ENCODE data around the gene CALB2.

Gene CALB2

DNA sequence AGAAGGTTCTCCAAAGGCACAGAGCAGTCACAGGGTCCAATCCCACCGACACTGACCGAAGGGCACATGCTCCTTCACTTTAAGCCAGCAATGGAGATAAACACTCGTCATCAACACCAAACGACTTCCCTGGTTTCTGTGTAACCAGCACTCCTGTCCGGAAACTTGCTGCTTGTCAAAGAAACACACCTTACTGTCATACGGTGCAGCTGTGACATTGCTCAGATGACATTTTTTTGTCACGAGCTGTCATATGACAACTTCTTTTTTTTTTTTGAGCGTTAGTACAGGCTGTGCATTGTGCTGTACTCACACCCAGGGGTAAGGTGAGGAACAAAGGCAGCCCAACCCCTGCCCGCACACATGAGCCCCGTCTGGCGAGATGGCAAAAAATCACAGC, 44.2 kb downstream of the CALB2 start:
- FAIRE-seq (no peak), DNase-seq (ENCODE audit: insufficient read length, low spot score) (no peak)
- TF ChIP-seq, protein P1, sequence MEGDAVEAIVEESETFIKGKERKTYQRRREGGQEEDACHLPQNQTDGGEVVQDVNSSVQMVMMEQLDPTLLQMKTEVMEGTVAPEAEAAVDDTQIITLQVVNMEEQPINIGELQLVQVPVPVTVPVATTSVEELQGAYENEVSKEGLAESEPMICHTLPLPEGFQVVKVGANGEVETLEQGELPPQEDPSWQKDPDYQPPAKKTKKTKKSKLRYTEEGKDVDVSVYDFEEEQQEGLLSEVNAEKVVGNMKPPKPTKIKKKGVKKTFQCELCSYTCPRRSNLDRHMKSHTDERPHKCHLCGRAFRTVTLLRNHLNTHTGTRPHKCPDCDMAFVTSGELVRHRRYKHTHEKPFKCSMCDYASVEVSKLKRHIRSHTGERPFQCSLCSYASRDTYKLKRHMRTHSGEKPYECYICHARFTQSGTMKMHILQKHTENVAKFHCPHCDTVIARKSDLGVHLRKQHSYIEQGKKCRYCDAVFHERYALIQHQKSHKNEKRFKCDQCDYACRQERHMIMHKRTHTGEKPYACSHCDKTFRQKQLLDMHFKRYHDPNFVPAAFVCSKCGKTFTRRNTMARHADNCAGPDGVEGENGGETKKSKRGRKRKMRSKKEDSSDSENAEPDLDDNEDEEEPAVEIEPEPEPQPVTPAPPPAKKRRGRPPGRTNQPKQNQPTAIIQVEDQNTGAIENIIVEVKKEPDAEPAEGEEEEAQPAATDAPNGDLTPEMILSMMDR (IDR thresholded peaks at IDR 0.05; ENCODE audit: insufficient read depth, missing control alignments): no peak

DNA sequence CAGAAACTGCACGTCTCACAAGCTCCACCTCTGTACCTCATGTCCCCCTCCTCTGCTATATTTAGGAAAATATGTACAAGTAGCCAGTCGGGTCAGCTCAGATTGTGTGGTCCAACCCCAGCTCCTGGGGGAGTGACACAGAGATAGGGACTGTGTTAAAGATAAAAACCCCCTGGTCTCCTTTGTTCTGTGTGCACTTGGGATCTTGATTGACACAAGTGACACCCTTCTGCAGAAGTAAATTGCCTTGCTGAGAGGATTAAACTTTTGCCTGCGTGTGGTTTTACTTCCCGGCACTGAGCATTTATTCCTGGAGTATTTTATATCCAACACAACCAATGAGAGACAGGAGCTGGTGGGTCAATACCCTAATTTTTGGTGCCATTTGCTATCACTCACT, 45.8 kb downstream of the CALB2 start:
- TF ChIP-seq, protein P1 (IDR thresholded peaks at IDR 0.05; ENCODE audit: insufficient read depth, missing control alignments): no peak
- FAIRE-seq: no peak
- no peak for DNase-seq (ENCODE audit: insufficient read length, low spot score)

DNA sequence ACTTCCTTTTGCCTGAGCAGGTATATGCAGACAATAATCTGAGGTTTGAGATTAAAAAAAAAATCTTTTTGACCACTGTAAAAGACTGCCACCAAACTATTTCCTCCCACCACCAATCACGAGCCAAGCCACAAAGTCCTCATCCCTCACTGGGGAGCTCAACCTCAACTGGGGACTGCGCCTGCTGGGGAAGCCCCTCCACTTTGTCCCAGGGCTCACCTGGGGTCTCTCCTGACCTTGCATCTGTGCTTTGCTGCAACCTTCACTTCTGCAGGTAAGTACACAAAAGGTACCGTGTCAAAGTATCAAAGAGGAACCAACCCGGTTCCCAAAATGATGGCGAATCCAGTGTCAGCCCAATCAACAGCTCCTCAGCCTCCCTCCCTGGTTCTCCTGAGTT, 47.8 kb downstream of the CALB2 start:
- FAIRE-seq: no peak
- DNase-seq (ENCODE audit: insufficient read length, low spot score): no peak
- TF ChIP-seq, protein P1 (IDR thresholded peaks at IDR 0.05; ENCODE audit: insufficient read depth, missing control alignments): no peak

DNA sequence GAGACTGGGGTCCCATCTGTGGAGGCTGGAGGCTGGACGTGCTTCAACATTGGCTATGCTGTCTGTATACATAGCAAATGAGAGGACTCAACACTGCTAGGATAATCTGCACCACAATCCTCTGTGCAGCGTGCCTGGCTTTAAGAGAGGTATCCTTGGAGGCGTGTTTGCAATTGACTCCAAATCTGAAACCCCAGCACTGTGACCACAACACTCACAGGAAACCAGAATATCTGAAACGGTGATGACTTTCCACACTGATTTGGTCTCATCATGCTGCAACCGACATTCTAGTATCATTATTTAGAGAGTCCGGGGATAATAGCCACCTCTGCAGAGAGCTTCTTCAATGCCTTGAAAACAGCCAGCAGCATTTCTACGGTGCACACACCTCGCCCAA, 48.2 kb downstream of the CALB2 start:
- FAIRE-seq: no peak
- TF ChIP-seq, protein P1 (IDR thresholded peaks at IDR 0.05; ENCODE audit: insufficient read depth, missing control alignments): no peak

DNA sequence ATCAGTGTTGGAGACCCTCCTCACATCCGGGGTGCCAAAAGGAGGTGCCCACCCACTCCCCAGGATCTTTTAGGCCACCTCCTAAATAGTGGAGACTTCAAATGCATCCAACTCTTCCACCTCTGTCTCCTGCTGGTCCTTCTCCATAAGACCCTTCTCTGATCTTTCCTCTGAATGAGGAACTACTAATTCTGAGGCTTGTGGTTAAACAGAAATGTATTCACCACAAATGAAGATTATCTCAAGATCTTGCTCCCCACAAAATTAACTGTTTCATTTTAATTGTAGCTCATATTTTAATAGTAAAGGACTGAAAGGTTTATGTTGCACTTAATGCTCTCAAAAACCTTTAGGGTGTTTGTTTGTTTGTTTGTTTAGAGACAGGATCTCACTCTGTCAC, 49.2 kb downstream of the CALB2 start:
- FAIRE-seq (no peak), DNase-seq (ENCODE audit: insufficient read length, low spot score) (no peak)
- TF ChIP-seq, protein P1 (IDR thresholded peaks at IDR 0.05; ENCODE audit: insufficient read depth, missing control alignments): no peak

More for the DNA sequence above, 48.2 kb downstream of the CALB2 start:
- DNase-seq (ENCODE audit: insufficient read length, low spot score): no peak

DNA sequence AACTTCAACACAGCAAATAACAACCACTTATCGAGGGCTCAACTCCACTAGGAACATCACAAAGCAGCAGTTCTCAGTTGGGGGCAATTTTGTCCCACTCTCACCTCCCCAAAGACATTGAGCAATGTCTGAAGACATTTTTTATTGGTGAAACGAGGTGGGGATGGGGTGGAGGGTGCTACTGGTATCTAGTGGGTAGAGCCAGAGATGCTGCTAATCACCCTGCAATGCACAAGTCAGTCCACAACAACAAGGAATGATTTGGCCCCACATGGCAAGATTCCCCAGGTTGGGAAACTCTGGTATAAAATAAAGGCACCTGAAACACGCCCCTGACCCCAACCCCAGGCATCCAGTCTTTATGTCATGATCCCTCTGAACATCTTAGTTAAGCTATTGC, 50.0 kb downstream of the CALB2 start:
- DNase-seq (ENCODE audit: insufficient read length, low spot score) (no peak), FAIRE-seq (no peak)
- TF ChIP-seq, protein P1 (IDR thresholded peaks at IDR 0.05; ENCODE audit: insufficient read depth, missing control alignments): no peak

DNA sequence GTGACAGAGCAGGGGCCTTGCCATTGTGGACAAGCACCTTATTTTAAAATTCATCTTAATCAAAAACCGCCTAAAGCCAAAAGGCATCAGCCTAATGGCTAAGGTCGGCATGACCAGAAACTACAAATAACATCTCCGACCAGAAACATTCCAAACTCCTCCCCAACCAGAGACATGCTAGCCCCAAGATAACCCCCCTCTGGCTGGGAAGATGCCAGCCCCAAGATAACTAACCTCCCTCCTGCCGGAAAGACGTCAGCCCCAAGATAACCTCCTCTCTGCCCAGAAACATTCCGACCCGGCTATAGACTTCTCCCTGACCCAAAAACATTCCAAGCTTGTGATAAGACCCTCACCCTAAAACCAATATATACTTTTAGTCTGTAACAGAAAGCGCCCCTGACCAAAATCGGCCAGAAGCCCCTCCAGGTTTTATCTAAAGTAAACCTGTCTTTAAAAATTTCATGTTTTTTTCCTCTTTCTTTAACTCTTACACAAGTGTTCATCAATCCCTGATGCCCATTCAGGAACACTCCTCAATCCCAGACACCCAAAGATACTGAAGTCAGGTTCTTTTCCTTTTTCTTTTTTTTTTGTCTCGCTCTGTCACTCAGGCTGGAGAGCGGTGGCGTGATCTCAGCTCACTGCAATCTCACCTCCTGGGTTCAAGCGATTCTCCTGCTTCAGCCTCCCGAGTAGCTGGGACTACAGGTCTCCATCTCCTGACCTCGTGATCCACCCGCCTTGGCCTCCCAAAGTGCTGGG, 50.7 kb downstream of the CALB2 start:
- FAIRE-seq (no peak), DNase-seq (ENCODE audit: insufficient read length, low spot score) (no peak)
- TF ChIP-seq, protein P1 (IDR thresholded peaks at IDR 0.05; ENCODE audit: insufficient read depth, missing control alignments): no peak
